Measurements from ENCODE around the gene ARL6IP6.
"Not testable (repeated sequence)": the region's sequence is repeated elsewhere in the genome, so short reads cannot be mapped to it uniquely, and the experiment has no call there.

GRCh38 chr2:152737509-152737908, 19.1 kb downstream of the ARL6IP6 start:
- not testable (repeated sequence) for TF ChIP-seq CTCF, POLR2A (IDR thresholded peaks at IDR 0.05)
